HG03064 (cell line): Measurements from ENCODE around the gene ZNF737.
"Not testable (repeated sequence)": the region's sequence is repeated elsewhere in the genome, so short reads cannot be mapped to it uniquely, and the experiment has no call there.

Experiments used
- ATAC-seq: cut with Tn5 transposase; IDR thresholded peaks from one replicate; pipeline ENCODE4 v1.9.1; 2021; ENCODE audit warnings: low read depth; ENCODE audit not compliant: unreplicated experiment

Gene ZNF737

DNA sequence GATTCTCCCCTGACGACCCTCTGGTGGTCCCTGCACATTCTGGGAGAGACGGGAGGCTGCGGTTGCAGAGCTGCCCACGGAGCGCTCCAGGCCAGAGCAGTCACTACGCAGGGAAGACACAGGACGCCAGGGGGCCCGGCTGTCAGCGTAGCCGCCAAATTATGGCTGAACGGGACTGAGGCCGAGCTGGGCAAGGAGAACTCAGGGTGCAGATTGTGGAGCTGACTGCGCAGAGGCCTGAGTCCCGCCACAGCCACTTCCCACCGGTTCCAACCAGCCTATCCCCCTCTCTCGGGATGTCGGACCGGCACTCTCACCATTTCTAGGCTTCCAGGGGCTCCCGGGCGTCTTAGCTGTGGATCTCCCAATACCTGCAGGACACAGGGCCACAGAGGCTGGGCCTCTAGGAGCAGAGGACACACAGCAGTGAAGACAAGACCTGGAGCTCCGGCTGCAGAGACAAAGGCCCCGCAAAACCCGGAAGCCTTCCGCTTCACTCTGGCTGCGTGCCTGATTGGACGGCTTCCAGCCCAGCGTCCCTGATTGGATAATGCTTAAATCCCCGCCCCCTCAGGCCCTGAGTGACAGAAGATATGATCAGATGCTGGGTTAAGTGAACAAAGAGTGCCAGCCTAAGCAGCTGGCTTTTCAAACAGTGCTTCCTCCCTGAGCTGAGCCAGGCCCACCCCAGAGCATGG is at the start of gene ZNF737:
TSS of gene ZNF737 (minus strand) at position 461 of the 698 bp plus-strand sequence. CDS start at position 320, 141 bp downstream.
- peak; percentile 77 for ATAC-seq

- ATAC-seq: not testable (repeated sequence)
Measured at GRCh38 chr19:20614971-20615370, 49.4 kb upstream of the ZNF737 start.

DNA sequence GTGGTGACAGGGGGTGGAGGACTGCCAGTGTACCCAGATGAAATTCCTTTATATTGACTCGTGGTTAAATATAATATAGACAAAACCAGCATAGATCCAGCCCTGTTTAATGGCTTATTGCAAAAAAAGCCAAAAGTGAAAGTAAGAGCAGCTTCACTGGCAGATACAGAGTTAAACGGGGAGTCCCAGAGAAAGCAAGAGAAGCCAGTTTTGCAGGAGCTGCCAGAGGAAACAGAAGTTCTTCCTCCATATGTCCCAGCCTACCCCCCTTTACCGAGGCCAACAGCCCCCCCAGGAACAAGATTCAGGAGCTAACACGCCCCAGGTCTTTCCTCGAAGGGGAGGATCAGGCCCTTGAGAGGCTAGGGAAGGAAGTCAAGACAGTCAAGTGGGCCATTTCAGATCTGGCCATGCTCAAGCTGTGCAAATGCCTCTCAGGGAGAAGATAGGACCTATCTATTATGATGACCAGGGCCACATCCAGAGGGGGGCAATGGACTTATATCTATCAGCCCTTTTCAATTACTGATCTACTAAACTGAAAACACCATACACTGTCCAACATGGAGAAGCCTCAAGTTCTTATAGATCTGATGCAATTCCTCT is 47.2 kb upstream of the ZNF737 start:
- no peak for ATAC-seq

DNA sequence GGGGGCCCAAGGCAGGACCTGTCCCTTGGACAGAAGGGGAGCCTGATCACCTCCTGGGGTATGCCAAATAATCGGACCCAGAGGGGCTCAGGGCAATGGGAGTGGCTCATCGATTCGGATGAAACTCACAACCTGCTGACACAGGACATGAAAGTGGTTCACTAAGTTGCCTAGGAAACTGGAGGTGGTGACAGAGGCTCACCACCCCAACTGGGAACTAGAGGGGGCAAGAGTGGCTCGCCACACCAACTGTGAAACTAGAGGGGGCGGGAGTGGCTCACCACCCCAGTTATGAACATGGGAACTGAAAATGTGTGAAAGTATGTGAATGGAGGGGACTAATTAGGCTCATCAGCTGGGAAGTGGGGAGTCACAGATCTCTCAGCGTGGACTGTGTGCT is 46.3 kb upstream of the ZNF737 start:
- no peak for ATAC-seq

DNA sequence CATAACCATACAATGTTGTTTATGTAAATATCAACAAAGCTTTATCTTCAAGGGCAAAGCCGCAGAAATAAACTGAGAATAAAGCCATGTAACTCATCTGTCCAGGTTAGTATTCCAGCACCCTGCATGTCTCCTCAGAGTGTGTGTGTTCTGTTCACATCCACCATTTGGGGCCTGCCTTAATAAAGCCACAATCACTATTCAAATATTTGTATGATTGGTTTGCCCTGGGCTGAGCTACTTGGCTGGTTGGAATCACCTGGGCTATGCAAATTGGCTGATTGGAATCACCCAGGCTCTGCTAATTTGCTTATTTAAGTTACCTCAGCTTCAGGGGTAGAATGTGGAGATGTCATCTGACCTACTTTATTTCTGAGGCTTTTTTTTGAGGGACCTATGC is 42.4 kb upstream of the ZNF737 start:
- no peak for ATAC-seq

- ATAC-seq: no peak
Measured at GRCh38 chr19:20558571-20558970, 7.0 kb downstream of the ZNF737 start.

GRCh38 chr19:20558011-20558410 is 7.6 kb downstream of the ZNF737 start:
- no peak for ATAC-seq

DNA sequence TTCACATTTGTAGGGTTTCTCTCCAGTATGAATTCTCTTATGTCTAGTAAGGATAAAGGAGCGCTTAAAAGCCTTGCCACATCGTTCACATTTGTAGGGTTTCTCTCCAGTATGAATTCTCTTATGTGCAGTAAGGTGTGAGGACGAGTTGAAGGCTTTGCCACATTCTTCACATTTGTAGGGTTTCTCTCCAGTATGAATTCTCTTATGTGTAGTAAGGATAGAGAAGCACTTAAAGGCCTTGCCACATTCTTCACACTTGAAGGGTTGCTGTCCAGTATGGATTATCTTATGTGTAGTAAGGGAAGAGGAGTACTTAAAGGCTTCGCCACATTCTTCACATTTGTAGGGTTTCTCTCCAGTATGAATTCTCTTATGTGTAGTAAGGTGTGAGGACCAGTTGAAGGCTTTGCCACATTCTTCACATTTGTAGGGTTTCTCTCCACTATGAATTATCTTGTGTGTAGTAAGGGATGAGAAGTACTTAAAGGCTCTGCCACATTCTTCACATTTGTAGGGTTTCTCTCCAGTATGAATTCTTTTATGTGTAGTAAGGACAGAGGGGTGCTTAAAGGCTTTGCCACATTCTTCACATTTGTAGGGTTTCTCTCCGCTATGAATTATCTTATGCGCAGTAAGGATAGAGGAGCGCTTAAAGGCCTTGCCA is 20.8 kb downstream of the ZNF737 start:
- ATAC-seq: not testable (repeated sequence)

DNA sequence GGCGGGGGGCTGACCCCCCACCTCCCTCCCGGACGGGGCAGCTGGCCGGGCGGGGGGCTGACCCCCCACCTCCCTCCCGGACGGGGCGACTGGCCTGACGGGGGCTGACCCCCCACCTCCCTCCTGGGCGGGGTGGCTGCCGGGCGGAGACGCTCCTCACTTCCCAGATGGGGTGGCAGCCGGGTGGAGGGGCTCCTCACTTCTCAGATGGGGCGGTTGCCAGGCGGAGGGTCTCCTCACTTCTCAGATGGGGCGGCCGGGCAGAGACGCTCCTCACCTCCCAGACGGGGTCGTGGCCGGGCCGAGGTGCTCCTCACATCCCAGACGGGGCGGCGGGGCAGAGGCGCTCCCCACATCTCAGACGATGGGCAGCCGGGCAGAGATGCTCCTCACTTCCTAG is 35.3 kb downstream of the ZNF737 start:
- ATAC-seq: not testable (repeated sequence)

DNA sequence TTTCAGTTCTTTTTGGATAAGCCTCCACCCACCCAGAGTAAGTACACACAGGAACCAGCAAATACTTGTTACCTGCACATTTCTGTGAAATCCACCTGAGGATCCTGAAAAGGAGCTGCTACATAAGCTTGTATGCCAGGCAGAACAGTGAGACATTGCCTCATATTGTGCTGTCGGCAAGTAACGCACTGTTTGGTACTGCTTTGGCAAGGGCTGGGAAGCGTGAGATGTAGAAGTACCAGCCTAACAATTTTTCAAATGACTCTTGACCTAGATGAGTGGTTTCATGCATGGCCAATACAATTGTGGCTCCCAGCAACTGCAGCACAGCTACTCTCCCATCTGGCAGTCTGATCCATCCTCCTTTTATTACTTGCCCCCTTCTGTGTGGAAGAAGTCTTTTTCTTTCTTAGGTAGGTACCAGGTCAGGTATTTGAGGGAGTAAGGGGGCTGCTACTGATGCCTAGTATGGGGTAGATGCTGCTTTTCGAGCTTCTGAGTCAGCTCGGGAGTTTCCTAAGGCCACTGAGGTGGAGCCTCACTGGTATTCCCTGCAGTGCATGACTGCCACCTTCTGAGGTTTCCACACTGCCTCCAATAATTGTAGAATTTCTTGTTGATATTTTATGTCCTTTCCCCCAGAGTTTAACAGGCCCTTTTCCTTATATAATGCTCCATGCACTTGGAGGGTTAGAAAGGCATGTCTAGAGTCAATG is 52.2 kb downstream of the ZNF737 start:
- ATAC-seq: no peak

DNA sequence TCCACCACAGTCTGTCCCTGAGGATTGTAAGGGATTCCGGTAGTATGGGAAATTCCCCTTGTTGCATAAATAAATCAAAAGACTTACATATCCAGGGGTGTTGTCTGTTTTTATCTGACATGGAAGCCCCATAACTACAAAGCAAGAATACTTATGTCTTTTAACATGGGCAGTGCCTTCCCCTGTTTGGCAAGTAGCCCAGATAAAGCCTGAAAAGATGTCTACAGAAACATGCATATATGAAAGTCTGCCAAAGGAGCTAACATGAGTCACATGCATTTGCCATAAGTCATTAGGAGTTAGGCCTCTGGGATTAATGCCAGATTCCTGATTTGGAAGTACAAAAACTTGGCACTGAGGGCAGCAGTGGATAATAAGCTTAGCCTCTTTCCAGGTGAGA is 62.1 kb downstream of the ZNF737 start:
- ATAC-seq: no peak
